ENCODE data around the gene ADI1.

Gene ADI1

DNA sequence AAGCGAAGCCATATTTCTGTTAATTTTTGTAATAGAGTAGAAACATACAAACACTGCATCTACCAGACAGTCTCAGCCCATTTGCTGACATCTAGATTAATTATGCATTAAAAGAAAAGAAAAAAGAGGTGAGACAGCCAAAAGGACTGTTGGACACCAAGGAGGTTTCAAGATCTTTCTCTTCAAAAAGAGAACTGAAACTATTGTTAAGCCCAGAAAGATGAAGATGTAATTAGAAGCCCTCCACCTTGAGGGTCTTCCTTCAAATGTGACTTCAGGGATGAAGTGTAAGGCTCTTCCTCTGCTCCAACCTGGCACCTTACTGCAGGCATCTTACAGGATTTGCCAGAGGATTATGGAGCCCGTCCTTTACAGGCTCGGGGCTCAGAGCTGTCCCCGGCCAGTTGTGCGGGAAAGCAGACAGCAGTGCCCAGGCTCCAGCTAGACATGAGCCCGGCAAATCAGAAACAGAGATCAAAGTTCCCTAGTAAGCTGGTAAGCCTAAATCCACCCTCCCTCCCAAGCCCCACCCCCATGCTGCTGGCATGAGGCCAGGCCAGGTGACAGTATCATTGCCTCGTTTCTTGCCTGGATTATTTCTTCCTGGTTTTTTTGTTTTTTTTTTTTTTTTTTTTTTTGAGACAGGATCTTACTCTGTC lies 38.9 kb downstream of the ADI1 start:
- no peak for DNase-seq (ENCODE audit: low read depth)

- DNase-seq (ENCODE audit: low read depth) = no peak
These were observed 39.7 kb downstream of the ADI1 start for GRCh38 chr2:3479430-3480320.

- DNase-seq (ENCODE audit: low read depth) = no peak
These were observed 40.4 kb downstream of the ADI1 start for GRCh38 chr2:3478846-3479385.

DNA sequence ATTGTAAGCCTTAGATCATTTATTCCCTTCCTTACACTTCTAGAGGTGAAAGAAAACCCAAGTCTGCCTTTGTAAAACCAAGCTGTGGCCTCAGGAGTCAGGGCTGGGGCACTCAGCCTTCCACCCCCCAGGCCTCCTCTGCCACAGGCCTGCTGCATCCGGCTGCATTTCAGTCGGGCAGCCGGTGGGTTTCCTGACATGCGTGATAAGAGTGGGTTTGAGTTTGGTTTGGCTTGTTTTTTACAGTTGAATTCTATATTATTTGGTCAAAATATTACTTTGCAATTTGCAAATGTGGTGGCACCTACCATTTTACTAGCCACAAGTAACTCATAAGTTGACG lies 42.4 kb downstream of the ADI1 start:
- DNase-seq (ENCODE audit: low read depth) = no peak

GRCh38 chr2:3476321-3476984 lies 42.9 kb downstream of the ADI1 start:
- DNase-seq (ENCODE audit: low read depth) = no peak

DNA sequence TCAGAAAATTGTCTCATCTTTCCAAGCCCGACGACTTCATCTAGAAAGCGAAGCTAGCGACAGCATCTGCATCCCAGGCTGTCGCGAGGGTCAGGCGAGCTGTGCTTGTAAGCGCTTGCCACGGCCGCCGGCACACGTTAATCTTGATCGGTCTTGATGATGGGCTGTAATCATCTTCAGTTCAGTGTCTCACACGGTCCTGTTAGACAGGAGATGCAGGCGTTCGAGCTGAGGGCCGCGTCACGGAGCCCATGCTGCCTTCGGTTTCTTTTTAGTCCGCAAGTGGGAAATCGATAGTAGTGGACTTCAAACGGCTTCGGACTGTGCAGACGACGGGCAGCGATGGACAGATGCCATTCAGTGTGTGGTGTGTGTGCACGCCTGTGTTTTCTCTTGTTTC lies 43.6 kb downstream of the ADI1 start:
- no peak for DNase-seq (ENCODE audit: low read depth)

GRCh38 chr2:3472966-3473365 lies 46.4 kb downstream of the ADI1 start:
- no peak for DNase-seq (ENCODE audit: low read depth)

DNA sequence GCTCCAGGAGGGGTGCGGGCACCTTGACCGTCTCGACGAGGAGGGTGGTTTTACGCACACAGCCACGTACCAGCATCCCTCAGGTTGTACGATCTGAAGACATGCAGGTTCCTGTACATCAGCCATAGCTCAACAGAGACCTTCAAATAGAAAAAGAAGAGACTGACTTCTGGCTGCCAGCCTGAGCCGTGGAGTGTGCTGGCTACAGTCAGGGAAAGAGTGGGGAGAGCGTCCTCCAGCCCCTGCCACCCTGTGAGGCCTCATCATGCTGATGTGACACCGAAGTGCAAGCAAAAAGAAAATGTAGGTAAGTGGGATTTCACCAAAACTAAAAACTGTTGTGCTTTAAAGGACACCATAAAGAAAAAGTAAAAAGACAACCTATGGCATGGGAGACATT lies 47.0 kb downstream of the ADI1 start:
- no peak for DNase-seq (ENCODE audit: low read depth)

DNA sequence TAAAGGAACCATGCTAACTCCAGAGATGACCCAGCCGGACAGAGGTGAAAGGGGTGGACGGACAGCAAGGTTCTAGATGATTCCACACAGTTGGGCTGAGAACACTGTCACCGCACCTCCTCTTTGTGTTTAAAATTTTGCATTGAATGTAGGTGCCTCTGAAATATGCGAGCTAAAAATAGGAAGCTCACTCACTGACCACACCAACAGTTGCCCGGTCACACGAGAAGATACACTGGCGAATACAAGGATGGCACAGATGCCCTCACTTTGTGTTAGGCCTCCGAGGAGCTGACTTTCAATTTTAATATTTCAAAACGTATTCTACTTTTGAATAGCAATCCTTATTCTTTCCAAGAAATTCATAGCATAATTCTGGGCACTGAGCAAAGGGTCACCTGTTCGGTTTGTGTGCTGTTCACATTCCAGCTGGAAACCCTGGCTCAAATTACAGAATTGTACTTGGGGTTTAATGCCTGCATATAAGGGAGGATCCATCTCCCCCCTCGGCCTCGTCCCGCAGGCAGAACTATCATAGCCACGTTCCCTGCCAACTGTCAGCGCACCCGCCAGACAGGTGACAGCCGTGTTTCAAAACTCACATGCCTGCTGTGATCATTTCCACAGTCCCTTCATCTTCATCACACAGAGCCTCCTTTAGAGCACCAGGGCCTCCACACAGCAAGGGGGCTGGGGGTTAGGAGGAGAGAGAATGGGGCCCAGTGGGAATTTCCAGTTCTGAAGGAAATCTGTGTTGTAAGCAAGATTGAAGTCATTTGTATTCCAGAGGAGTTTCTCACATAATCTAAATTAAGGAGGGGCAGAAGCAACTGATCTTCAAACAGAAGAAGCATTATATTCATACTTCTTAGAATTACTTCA lies 48.2 kb downstream of the ADI1 start:
- DNase-seq (ENCODE audit: low read depth) = no peak

GRCh38 chr2:3470166-3470651 lies 49.1 kb downstream of the ADI1 start:
- peak; percentile 41 for DNase-seq (ENCODE audit: low read depth)

DNA sequence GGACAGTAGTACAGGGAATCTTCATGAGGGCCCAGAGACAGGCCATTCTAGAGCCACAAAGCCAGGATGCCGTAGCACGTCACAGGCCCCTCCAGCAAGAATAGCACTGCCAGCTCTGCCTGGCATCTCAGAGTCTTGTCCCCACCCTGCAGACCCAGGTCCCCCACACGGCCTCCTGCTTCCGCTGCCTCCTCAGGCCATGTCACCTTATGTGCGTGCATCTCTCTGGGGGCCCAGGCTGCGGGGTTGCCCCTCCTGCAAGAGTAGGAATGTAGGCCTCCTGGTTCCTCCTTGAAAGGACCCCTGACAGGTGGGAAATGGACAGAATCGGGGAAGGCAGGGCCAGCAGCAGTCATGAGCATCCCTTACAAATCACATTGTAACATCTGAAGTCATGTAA lies 49.8 kb downstream of the ADI1 start:
- DNase-seq (ENCODE audit: low read depth) = no peak

DNA sequence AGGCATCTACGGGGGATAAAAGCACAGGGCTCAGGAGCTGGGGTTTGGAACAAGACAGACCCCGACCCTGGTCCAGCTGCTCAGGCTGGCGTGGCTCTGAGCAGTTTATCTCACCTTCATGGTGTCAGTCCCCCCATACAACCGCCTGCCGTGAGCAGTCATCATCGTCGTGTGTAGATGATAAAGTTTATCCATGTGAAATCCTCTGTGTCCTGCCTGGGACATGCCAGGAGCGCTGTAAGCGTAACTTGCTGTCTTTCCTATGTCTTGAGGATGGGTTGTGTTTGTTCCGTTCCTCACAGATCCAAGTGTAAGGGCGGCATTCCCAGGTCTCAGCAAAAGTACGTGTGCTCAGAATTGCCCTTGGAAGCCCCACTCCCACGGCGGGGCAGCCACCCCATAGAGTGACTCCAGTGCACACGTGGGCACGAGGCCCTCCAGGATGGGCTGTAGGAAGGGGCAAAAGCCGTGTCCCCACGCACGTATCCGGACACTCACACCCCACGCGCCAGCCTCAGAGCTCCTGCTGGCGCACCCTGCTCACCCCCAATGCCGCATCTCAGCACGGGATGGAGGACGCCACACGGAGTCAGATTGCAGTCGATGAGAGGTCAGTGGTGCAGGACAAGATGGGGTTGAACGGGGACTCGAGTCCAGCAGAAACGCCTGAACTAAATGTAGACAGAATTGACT lies 50.9 kb downstream of the ADI1 start:
- DNase-seq (ENCODE audit: low read depth) = no peak

- DNase-seq (ENCODE audit: low read depth) = no peak
These were observed 51.7 kb downstream of the ADI1 start for GRCh38 chr2:3467654-3468053.

DNA sequence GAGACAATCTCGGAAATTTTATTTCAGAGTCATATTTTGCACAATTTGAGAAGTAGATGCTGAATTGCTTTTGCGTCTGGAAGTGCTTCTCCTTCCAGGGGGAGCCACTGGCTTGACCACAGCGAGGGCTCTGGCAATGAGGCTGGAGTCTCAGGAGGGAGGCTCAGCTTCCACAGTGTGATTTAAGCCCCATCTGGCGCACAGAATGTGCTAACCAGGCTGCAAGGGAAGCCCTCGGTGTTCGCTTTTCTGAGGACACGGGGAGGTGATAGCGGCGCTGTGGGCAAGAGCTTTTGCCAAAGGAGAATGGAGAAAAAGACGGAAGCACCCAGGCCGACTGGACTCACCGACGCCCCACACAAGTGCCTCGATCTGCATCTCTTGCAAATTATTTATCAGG lies 52.4 kb downstream of the ADI1 start:
- no peak for DNase-seq (ENCODE audit: low read depth)

DNA sequence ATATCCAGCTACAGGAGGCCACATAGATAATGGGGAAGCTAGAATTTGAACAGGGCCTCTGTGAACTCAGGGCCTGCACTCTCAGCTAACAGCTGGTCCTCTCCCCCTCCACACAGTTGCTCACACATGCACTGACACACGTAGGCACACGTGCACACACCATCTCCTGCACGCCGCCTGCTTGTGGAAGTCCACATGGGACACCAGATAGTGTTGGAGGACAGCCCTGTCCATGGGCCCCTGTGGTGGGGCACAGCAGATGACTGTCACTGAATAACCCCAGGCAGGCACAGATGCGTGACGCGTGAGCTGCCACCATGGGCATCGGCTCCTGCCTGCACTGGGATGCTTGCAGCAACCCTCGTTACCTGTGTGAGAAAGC lies 52.9 kb downstream of the ADI1 start:
- no peak for DNase-seq (ENCODE audit: low read depth)

- DNase-seq (ENCODE audit: low read depth) = peak; percentile 82
These were observed 53.4 kb downstream of the ADI1 start for GRCh38 chr2:3465844-3466481.

GRCh38 chr2:3465328-3465727 lies 54.0 kb downstream of the ADI1 start:
- no peak for DNase-seq (ENCODE audit: low read depth)

- DNase-seq (ENCODE audit: low read depth) = no peak
These were observed 54.8 kb downstream of the ADI1 start for GRCh38 chr2:3464401-3465005.

DNA sequence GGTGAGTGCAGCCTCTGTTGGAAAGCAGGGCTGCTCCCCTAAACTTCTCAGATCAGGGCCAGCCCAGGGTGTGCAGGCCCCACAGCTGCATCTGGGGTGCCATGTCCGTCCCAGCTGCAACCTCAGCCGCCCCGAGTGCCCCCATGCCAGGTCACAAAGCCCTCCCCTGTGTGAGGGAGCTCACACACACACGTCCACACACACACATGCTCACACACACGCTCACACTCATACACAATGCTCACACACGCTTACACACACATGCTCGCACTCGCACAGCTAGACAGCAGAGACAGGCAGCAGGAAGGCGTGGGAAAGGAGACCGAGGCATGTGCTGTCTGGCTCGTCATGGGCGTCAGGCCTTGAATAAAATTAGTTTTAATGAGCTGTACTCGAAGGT lies 55.4 kb downstream of the ADI1 start:
- no peak for DNase-seq (ENCODE audit: low read depth)

DNA sequence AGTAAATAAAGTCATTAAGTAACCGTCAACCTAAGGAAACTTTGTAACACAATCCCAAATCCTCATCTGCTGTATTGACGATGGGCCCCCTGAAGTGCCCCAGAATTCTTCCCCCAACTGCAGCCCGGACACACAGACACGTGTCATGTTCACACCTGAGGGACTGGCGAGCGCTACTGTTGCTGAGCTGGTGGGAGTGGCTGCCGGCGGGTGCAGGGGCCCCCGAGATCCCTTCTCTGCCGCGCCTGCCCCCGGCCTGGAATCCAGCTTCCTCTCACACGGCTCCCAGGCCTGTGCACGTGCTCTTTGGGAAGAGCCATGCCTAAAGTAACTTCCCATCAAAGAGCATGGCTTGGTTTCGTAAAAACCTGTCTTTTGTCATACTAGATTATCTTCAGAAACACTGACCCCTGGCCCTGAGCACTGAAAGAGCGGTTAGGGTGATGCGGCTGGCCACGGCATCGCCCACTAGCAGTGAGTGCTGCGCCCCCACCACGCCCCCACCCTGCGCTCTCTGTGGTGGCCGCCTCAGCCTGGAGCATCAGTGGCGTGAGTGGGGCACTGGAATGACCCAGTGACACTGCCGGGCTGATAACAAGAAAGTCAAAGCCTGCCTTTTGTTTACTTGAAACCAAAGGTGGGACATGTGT lies 56.0 kb downstream of the ADI1 start:
- no peak for DNase-seq (ENCODE audit: low read depth)
